IPS-18c (cell line): ENCODE results near the gene SUCO.
"Not testable (repeated sequence)": the region's sequence is repeated elsewhere in the genome, so short reads cannot be mapped to it uniquely, and the experiment has no call there.

Experiments
- H3K4me3 ChIP-seq: 2 replicates; pipeline ENCODE4 v1.7.0; 2013; ENCODE audit warnings: low read depth, mild to moderate bottlenecking, low read length, moderate library complexity; ENCODE audit not compliant: insufficient read depth
- H3K9me3 ChIP-seq: one replicate; pipeline ENCODE4 v1.6.1; 2013; ENCODE audit warnings: mild to moderate bottlenecking, low read length, moderate library complexity; ENCODE audit not compliant: control insufficient read depth, insufficient read depth

Gene SUCO

DNA sequence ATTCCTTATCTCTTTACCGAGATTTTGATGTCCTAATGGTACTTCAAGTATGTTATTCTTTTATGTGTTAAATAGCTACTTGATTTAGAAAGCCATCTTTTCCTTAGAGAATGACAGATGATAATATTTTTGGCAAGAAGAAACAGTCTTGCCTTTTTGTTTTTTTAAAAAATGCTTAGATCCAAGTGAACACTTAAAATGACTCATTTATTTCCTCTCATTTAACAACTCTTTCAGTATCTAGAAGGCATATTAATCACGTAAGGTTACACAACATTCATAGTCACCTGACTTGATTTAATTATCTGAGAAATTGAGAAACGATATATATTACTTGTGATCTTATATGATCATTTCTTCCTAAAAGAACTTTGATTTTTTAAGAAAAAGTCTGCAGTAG lies 52.4 kb downstream of the SUCO start:
- H3K4me3 ChIP-seq = no peak overlapping the region

DNA sequence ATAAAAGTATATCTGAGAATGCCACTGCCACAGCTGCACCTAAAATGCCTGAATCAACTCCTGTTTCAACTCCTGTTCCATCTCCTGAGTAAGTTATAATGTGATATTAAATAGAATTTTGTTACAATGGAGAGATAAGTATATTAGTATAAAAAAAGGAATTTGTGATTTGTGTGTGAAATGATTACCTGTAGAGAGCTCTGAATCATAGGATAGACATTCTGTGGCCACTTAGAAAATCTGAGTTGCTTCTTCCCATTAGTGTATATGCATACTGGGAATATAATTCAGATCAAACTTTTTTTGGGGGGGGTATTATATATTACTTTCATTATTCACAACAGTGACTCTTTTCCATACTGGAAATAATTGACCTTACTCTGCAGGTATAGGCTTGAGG lies 52.9 kb downstream of the SUCO start:
- Histone ChIP-seq H3K9me3 (no peaks in the 10 kb centered on the region), H3K4me3 (no peak overlapping the region)

More for the DNA sequence above, 52.4 kb downstream of the SUCO start:
- no peaks in the 10 kb centered on the region for H3K9me3 ChIP-seq

DNA sequence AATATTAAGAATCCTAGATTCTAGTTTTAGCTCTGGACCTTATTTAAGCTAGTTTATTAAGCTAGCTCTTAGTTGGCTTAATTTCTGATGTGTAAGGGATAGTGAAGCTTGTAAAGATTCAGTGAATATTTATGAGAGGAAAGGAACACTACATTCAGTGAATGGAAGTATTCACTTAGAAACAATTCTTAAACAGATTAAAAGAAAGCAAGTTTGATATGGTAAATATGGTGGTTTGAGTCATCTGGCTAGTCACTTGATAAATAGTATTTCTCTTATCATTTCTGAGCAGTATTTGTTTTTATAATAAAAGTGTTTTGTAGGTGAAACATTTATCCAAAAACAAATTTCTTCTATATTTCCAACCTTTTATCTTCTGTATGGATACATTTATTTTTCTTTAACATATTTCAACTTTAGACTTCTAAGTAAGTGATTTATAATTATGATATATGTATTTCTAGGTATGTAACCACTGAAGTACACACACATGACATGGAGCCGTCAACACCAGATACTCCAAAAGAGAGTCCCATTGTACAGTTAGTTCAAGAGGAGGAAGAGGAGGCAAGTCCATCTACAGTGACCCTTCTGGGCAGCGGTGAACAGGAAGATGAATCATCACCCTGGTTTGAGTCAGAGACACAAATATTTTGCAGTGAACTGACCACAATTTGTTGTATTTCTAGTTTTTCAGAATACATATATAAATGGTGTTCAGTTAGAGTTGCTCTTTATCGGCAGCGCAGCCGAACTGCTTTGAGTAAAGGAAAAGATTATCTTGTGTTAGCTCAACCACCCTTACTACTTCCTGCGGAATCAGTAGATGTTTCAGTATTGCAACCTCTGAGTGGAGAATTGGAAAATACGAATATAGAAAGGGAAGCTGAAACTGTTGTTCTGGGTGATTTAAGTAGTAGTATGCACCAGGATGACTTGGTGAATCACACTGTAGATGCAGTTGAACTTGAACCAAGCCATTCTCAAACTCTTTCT lies 55.6 kb downstream of the SUCO start:
- no peaks in the 10 kb centered on the region for H3K9me3 ChIP-seq
- H3K4me3 ChIP-seq = no peak overlapping the region

GRCh38 chr1:172589553-172589952 lies 56.6 kb downstream of the SUCO start:
- Histone ChIP-seq H3K4me3 (no peak overlapping the region), H3K9me3 (no peaks in the 10 kb centered on the region)

DNA sequence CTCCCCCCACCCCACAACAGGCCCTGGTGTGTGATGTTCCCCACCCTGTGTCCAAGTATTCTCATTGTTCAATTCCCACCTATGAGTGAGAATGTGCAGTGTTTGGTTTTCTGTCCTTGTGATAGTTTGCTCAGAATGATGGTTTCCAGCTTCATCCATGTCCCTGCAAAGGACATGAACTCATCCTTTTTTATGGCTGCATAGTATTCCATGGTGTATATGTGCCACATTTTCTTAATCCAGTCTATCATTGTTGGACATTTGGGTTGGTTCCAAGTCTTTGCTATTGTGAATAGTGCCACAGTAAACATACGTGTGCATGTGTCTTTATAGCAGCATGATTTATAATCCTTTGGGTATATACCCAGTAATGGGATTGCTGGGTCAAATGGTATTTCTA lies 58.5 kb downstream of the SUCO start:
- H3K9me3 ChIP-seq, H3K4me3 ChIP-seq: not testable (repeated sequence)

GRCh38 chr1:172595066-172595465 lies 62.1 kb downstream of the SUCO start:
- not testable (repeated sequence) for H3K9me3 ChIP-seq

DNA sequence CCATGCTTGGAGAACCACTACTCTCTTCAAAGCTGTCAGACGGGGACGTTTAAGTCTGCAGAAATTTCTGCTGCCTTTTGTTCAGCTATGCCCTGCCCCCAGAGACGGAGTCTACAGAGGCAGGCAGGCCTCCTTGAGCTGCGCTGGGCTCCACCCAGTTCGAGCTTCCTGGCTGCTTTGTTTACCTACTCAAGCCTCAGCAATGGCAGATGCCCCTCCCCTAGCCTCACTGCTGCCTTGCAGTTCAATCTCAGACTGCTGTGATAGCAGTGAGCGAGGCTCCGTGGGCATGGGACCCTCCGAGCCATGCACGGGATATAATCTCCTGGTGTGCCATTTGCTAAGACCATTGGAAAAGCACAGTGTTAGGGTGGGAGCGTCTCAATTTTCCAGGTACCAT lies 63.8 kb downstream of the SUCO start:
- H3K9me3 ChIP-seq, H3K4me3 ChIP-seq: not testable (repeated sequence)

More at GRCh38 chr1:172595066-172595465, 62.1 kb downstream of the SUCO start:
- not testable (repeated sequence) for H3K4me3 ChIP-seq

GRCh38 chr1:172599912-172600311 lies 67.0 kb downstream of the SUCO start:
- H3K4me3 ChIP-seq = no peak overlapping the region
- peaks cover 9% of the 10 kb centered on the region for H3K9me3 ChIP-seq

- no peak overlapping the region for H3K4me3 ChIP-seq
Measured at GRCh38 chr1:172600615-172601014, 67.7 kb downstream of the SUCO start.

DNA sequence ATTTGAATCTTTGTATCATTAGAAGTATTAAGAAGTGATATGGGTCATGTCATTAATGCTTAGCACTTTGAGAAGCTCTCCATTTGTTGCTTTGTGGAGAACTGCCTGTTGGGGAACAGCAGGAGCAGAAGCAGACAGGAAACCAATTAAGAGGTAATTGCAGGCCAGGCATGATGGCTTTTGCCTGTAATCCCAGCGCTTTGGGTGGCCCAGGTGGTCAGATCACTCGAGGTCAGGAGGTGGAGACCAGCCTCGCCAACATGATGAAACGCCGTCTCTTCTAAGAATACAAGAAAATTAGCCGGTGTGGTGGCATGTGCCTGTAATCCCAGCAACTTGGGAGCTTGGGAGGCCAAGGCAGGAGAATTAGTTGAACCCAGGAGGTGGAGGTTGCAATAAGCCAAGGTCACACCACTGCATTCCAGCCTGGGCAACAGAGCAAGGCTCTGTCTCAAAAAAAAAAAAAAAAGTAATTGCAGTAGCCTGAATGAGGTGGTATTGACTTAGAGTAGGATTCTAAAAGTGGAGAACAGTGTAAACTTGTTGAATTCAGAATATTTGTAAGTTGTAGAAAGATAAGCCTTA lies 68.2 kb downstream of the SUCO start:
- Histone ChIP-seq H3K9me3 (peaks cover 8% of the 10 kb centered on the region), H3K4me3 (no peak overlapping the region)

More at GRCh38 chr1:172600615-172601014, 67.7 kb downstream of the SUCO start:
- H3K9me3 ChIP-seq = peaks cover 9% of the 10 kb centered on the region

DNA sequence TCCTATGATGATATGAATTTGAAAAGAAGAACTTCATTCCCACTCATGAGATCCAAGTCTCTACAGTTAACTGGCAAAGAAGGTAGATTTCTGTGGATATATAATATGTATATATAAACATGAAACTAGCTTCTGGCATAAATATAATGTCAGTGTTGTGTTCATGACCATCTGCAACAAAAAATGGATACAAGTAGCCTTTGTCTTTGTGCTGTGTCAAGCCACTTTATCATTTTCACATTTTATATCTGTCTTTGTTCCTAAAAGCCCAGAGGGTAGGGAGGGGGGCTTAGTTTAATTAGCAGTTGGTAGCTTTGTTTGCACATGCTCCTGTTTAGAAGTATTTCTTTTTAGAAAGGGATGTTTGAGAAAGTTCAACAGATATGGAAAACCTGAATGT lies 69.8 kb downstream of the SUCO start:
- H3K9me3 ChIP-seq = no peaks in the 10 kb centered on the region
- H3K4me3 ChIP-seq = no peak overlapping the region

DNA sequence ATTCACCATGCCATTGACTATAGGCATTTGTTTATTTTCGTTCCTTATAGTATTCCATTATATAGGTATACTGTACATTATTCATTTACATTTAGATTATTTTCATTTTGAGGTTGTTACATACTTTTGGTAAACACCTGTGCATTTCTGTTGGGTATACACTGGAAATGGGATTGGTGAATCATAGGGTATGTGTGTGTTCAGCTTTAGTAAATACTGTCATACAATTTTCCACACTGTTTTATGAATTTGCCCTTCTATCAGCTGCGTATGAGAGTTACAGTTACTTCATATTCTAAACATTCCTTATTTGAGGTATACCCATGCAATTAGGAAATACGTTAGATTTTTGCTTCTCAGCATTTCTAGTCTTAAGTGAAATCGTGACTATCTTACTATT lies 70.9 kb downstream of the SUCO start:
- H3K9me3 ChIP-seq = no peaks in the 10 kb centered on the region
- no peak overlapping the region for H3K4me3 ChIP-seq

GRCh38 chr1:172605641-172606040 lies 72.7 kb downstream of the SUCO start:
- H3K4me3 ChIP-seq = no peak overlapping the region
- H3K9me3 ChIP-seq = no peaks in the 10 kb centered on the region

GRCh38 chr1:172607145-172607544 lies 74.2 kb downstream of the SUCO start:
- Histone ChIP-seq H3K4me3 (no peak overlapping the region), H3K9me3 (no peaks in the 10 kb centered on the region)

GRCh38 chr1:172608098-172608601 lies 75.2 kb downstream of the SUCO start:
- H3K9me3 ChIP-seq = no peaks in the 10 kb centered on the region
- no peak overlapping the region for H3K4me3 ChIP-seq

- Histone ChIP-seq H3K9me3 (no peaks in the 10 kb centered on the region), H3K4me3 (no peak overlapping the region)
Measured at GRCh38 chr1:172609528-172609927, 76.6 kb downstream of the SUCO start.

DNA sequence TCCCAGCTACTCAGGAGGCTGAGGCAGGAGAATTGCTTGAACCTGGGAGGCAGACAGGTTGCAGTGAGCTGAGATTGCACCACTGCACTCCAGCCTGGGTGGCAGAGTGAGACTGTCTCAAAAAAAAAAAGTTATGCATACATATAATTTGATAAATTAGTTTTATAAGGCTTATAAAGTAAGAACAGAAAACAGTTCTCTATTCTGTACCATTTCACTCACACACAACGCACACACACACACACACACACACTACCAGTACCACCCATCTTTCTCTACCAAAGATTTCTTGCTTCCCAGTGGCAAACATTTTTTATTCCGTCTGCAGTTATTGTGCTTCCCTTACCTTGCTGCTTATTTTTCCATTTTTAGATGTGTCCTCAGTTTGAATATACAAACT lies 79.5 kb downstream of the SUCO start:
- Histone ChIP-seq H3K9me3 (no peaks in the 10 kb centered on the region), H3K4me3 (no peak overlapping the region)

GRCh38 chr1:172613294-172613693 lies 80.3 kb downstream of the SUCO start:
- no peak overlapping the region for H3K4me3 ChIP-seq
- H3K9me3 ChIP-seq = no peaks in the 10 kb centered on the region
